GM10248 (cell line): Measurements from ENCODE around the gene TTC6.

Source experiments
- CTCF ChIA-PET: fragments of 300-600 bp; sonication (Branson Sonifier 250); formaldehyde crosslinking; extraction: SDS; loops from one replicate; lab custom pipeline; 2021; ENCODE audit warnings: antibody characterized with exemption; lab: Yijun Ruan, JAX
- POLR2A ChIA-PET: fragments of 350-650 bp; sonication (Branson Sonifier 250); formaldehyde crosslinking; extraction: SDS; loops from one replicate; lab custom pipeline; 2020; ENCODE audit warnings: antibody characterized with exemption; lab: Yijun Ruan, JAX
- DNase-seq: peaks from one replicate; pipeline ENCODE4 v3.0.0; 2012; ENCODE audit errors: extremely low spot score
- CTCF ChIP-seq: IDR thresholded peaks from 2 replicates; pipeline ENCODE4 v1.5.1; 2012; ENCODE audit warnings: mild to moderate bottlenecking, low read depth; ENCODE audit errors: extremely low read depth, missing control alignments, control extremely low read depth

The TTC6 gene

GRCh38 chr14:37585101-37585511, 10.3 kb upstream of the TTC6 start:
- POLR2A ChIA-PET = no interaction called here
- CTCF ChIA-PET = no interaction called here
- no peak for TF ChIP-seq CTCF
- DNase-seq = no peak

- TF ChIP-seq CTCF = no peak
- DNase-seq = no peak
- ChIA-PET POLR2A (no interaction called here), CTCF (no interaction called here)
Observed at GRCh38 chr14:37585971-37586796, 9.2 kb upstream of the TTC6 start.

DNA sequence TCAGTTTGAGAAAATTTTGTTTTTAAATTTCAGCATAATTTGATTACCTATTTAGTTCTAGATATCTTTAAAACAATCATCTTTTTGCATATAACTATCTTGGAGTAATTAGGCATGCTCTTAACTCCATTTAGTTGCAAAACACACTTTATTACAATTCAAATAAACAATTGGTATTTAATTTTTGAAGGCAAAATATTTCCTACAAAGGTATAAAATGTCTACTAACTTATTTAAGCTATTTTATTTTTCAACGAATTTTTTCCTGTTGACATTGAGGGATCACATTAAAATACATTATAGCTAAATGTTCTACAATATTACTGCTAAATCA, 8.7 kb upstream of the TTC6 start:
- ChIA-PET CTCF (no interaction called here), POLR2A (no interaction called here)
- TF ChIP-seq CTCF = no peak
- no peak for DNase-seq

GRCh38 chr14:37587131-37587803, 8.2 kb upstream of the TTC6 start:
- no peak for TF ChIP-seq CTCF
- DNase-seq = no peak
- POLR2A ChIA-PET = no interaction called here
- CTCF ChIA-PET = no interaction called here

- ChIA-PET POLR2A (no interaction called here), CTCF (no interaction called here)
- TF ChIP-seq CTCF = no peak
- DNase-seq = no peak
Observed at GRCh38 chr14:37587881-37588666, 7.4 kb upstream of the TTC6 start.

GRCh38 chr14:37588667-37588955, 6.8 kb upstream of the TTC6 start:
- ChIA-PET POLR2A (no interaction called here), CTCF (no interaction called here)
- DNase-seq = no peak
- no peak for TF ChIP-seq CTCF
